Eye (tissue), 1 donor: ENCODE data around the gene PI4K2A.
"Not testable (repeated sequence)": the region's sequence is repeated elsewhere in the genome, so short reads cannot be mapped to it uniquely, and the experiment has no call there.

Experiments used
- DNase-seq: peaks from one replicate; pipeline ENCODE4 v3.0.0-alpha.2; 2015

Gene PI4K2A

GRCh38 chr10:97675222-97675621 lies 34.8 kb downstream of the PI4K2A start:
- DNase-seq: no peak

- DNase-seq: peak; percentile 67
These were observed 36.5 kb downstream of the PI4K2A start for GRCh38 chr10:97676770-97677581.

GRCh38 chr10:97679594-97679993 lies 39.1 kb downstream of the PI4K2A start:
- no peak for DNase-seq

- DNase-seq: no peak
These were observed 41.6 kb downstream of the PI4K2A start for GRCh38 chr10:97682042-97682441.

GRCh38 chr10:97683556-97684367 lies 43.3 kb downstream of the PI4K2A start:
- DNase-seq: no peak

GRCh38 chr10:97684368-97684713 lies 43.9 kb downstream of the PI4K2A start:
- not testable (repeated sequence) for DNase-seq

GRCh38 chr10:97684866-97685394 lies 44.5 kb downstream of the PI4K2A start:
- no peak for DNase-seq

- no peak for DNase-seq
These were observed 45.0 kb downstream of the PI4K2A start for GRCh38 chr10:97685395-97685958.

- DNase-seq: no peak
These were observed 46.0 kb downstream of the PI4K2A start for GRCh38 chr10:97686301-97686961.

- DNase-seq: peak; percentile 98
These were observed 46.7 kb downstream of the PI4K2A start, which contains the start of gene AVPI1 for GRCh38 chr10:97686962-97687784. Gene AVPI1, minus strand, starts transcription at chr10:97687241. Its CDS starts 7,336 bp downstream, at chr10:97679905.

- DNase-seq: no peak
These were observed 47.6 kb downstream of the PI4K2A start for GRCh38 chr10:97687785-97688781.

GRCh38 chr10:97689559-97690020 lies 49.1 kb downstream of the PI4K2A start:
- no peak for DNase-seq

- DNase-seq: no peak
These were observed 49.7 kb downstream of the PI4K2A start for GRCh38 chr10:97690133-97690532.

GRCh38 chr10:97698072-97698655 lies 57.7 kb downstream of the PI4K2A start:
- peak; percentile 68 for DNase-seq

GRCh38 chr10:97701438-97702069 lies 61.1 kb downstream of the PI4K2A start:
- peak; percentile 85 for DNase-seq

GRCh38 chr10:97703398-97704067 lies 63.1 kb downstream of the PI4K2A start:
- no peak for DNase-seq

GRCh38 chr10:97704341-97704740 lies 63.9 kb downstream of the PI4K2A start:
- no peak for DNase-seq

- DNase-seq: no peak
These were observed 64.7 kb downstream of the PI4K2A start for GRCh38 chr10:97705006-97705670.
